Activated naive CD4-positive, alpha-beta T cell treated with anti-CD3 and anti-CD28 coated beads, Interleukin-2, amount 50 U/mL, for 16 hours (primary cell): ENCODE results near the gene KLHDC4.
"Not testable (repeated sequence)": the region's sequence is repeated elsewhere in the genome, so short reads cannot be mapped to it uniquely, and the experiment has no call there.

ENCODE experiments used
- DNase-seq: peaks from one replicate; pipeline ENCODE4 v3.0.0-alpha.2; 2020

KLHDC4 gene

GRCh38 chr16:87741700-87742415 is 23.9 kb downstream of the KLHDC4 start:
- DNase-seq = no peak

GRCh38 chr16:87740909-87741424 is 24.8 kb downstream of the KLHDC4 start:
- no peak for DNase-seq

DNA sequence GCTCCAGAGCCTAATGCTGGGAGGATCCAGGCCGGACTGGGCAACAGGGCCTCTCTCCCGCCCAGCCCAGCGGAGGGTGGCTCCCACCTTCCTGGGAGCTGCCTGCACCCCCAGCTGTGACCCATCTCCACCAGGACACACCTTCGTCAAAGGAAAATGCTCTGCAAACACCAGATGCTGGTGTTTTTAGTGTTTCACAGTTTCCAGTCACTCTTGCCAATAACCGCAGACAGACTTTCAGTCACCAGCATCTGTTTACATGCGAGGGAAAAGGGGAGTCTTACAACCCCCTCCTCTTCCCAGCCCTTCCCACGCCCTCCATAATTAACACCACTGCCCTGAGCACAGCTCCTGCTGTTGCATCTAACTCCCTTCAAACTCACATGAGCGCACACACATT is 25.3 kb downstream of the KLHDC4 start:
- DNase-seq = no peak

DNA sequence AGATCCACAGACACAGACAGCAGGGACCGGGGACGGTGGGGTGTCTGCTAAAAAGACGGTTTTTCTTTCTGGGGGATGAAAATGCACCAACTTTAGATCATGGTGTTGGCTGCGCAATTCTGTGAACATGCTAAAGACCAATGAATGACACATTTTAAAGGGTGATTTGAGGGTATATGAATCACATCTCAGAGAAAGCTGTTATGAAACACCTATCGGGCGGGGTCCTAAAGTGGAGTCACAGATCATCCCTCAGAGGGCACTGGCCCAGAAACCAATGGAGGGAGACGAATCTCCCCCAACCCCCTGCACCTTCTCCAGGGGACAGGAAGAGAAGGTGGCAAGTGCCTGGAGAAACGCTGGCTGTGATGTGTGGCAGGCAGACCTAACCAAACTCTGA is 26.0 kb downstream of the KLHDC4 start:
- no peak for DNase-seq

DNA sequence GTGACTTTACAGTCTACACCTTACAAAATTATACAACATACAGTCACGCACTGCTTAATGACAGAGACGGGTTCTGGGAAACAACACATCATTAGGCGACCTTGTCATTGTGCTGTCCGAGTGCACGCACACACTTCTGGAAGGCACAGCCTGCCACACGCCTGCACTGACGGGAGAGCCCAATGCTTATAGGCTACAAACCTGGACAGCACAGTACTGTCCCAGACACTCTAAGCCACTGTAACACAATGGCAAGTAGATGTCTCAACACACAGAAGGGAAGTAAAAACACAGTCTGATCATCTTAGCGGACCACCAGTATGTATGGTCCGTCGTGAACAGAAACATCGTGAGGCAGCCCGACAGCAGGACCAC is 29.8 kb downstream of the KLHDC4 start:
- no peak for DNase-seq

DNA sequence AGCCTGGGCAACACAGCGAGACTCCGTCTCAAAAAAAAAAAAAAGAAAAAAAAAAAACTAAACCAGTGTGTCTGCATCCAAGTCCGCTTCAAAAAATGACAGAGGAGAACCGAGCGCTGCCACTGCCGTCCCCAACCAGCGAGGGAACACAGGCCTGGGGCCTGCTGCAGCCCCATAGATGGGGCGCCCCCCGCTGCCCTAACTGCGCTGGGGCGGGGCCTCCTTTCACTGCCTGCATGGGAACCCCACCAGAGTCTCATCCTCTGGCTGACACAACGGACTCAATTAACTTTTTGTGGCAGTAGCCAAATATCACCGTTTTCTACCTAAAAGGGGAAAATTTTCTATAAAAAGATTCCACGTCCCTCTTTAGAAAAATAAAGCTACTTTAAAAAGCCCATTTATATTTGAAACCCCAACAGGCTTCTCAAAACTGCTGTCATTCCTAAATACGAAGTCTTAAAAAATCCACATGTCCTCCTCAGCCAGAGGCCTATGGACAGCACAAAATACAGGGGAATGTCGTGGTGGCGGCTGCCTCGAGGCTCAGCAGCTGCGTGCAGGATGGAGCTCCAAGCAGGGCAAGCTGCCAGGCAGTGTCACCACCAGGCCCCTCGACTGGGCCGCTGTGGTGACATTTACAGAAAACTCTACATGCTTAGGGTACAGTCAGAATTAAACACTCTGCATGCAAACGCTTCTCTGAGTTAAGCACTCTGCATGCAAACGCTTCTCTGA is 30.3 kb downstream of the KLHDC4 start:
- no peak for DNase-seq

- DNase-seq = no peak
Observed at GRCh38 chr16:87734644-87735043, 31.1 kb downstream of the KLHDC4 start.

DNA sequence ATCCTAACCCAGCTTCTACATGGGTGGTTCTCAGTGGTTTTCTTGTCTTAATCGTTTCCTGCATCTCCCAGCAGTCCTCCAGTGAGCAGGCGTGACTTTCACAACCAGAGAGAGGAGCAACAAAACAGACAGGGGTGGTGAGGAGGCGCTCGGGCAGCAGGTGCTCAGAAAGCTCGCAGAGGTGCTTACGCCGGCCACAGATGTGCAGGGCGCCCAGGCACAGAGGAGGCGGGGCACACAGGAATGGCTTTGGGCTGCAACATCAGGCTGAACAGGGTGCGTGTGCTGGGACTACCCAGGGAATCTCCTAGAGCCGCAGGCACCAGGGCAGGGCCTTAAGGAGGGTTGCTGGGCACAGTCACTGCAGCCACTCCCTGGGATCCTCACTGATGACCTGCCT is 32.6 kb downstream of the KLHDC4 start:
- DNase-seq = no peak

- DNase-seq = no peak
Observed at GRCh38 chr16:87731607-87732006, 34.2 kb downstream of the KLHDC4 start.

- DNase-seq = no peak
Observed at GRCh38 chr16:87729266-87729954, 36.4 kb downstream of the KLHDC4 start.

DNA sequence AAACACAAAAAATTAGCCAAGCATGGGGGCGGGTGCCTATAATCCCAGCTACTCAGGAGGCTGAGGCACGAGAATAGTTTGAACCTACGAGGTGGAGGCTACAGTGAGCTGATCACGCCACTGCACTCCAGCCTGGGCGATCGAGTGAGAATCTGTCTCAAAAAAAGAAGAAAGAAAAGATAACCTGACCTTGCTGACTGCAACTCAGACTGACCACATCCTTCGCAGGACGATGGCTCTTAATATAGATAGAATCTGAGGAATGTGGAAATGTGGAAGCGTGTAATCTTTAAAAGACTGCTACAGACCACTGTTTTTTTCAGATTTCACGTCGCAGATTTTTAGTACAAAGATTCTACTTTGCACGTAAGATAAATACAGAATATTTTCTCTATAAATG is 37.8 kb downstream of the KLHDC4 start:
- DNase-seq = no peak

- DNase-seq = no peak
Observed at GRCh38 chr16:87727346-87727745, 38.4 kb downstream of the KLHDC4 start.

DNA sequence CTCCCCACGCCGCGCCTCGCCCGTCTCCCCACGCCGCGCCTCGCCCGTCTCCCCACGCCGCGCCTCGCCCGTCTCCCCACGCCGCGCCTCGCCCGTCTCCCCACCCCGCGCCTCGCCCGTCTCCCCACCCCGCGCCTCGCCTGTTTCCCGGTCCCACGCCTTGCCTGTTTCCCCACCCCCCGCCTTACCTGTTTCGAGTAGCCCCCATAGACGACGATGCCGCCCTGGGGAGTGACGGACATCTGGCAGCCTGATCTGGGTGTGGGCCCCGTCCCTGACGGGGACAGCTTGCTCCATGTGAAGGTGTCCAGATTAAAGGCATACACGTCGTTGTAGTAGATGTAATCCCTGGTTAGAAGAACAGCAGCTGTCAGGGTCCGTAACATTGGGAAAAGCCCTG is 39.2 kb downstream of the KLHDC4 start:
- DNase-seq = not testable (repeated sequence)

DNA sequence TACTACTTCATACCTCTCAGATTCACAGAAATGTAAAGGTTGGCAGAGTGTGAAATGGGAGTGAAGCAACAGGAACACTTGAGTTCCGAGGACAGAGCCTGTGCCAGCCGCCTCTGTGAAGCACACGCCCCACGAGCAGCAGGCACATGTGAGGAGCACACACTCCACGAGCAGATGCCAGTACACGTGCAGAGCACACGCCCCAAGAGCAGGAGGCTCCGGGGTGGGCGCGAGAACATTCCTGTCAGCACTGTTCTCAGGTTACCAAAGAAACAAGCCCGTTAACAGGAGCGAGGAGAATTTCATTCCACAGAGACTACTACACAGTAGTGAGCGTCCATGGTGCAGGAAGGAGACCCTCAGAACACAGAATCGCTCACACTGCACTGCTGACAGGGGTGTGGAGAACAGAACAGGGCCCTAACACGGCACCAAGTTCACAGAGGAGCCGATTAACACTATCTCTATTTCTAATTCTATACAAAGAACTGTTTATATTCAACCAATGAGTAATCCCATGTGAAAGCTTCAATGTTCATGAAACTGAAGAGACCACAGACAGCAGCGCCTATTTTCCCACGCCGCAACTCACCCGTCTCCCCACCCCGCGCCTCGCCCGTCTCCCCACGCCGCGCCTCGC is 40.1 kb downstream of the KLHDC4 start:
- no peak for DNase-seq

DNA sequence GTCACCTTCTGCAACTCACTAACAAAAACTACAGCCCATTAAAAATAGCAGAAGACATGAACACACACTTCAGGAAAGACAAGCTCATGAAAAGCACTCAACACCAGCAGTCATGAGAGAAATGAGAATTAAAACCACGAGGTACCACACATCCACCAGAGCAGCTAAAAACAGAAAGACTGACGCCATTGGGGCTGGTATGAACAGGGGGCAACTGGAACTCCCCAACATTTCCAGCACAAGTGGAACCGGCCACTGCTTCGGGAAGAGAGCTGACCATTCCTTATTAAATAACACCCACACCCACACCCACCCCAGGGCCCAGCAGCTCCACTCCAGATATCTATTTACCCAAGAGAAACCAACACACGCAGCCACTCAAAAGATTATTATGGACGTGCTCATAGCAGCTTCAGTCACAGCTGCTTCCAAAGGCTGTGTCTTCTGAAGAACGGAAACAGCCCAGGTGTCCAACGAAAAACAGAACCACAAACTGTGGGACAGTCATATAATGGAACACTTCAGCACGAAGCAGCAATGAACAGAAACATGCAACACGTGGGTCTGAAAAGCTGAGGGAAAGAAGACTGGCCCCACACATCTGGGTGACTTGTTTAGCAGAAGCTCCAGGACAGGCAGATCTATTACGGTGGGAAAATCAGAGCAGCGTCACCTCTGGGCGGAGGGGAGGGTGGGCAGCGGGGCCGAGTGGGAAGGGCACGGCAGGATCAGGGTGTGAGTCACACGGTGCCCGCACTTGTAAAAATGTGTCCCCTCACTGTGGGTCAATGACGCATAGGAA is 41.1 kb downstream of the KLHDC4 start:
- DNase-seq = no peak

GRCh38 chr16:87723226-87723623 is 42.6 kb downstream of the KLHDC4 start:
- DNase-seq = no peak

GRCh38 chr16:87722590-87723225 is 43.1 kb downstream of the KLHDC4 start:
- DNase-seq = no peak

GRCh38 chr16:87721622-87722585 is 43.9 kb downstream of the KLHDC4 start:
- no peak for DNase-seq

GRCh38 chr16:87720446-87720845 is 45.3 kb downstream of the KLHDC4 start:
- DNase-seq = no peak

GRCh38 chr16:87718831-87719230 is 47.0 kb downstream of the KLHDC4 start:
- not testable (repeated sequence) for DNase-seq

DNA sequence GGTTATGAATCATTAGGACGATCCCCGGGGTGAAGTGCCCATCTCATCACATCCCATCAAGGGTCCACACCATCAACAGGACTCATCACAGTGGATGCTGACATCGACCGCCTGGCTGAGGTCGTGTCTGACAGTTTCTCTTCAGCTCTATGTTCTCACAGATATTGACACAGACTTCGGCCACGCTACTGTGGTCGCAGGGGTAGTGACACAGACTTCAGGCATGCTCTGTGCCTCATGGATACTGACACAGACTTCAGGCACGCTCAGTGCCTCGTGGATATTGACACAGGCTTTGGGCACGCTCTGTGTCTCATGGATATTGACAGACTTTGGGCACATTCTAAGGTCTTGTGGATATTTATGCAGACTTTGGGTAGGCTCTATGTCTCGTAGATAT is 50.1 kb downstream of the KLHDC4 start:
- no peak for DNase-seq
